GM19395 (cell line): ENCODE data around the gene PRPF6.
"Not testable (repeated sequence)": the region's sequence is repeated elsewhere in the genome, so short reads cannot be mapped to it uniquely, and the experiment has no call there.

ENCODE experiments used
- ATAC-seq: cut with Tn5 transposase; IDR thresholded peaks from one replicate; pipeline ENCODE4 v1.9.1; 2021; ENCODE audit warnings: mild to moderate bottlenecking, moderate library complexity; ENCODE audit not compliant: unreplicated experiment

The PRPF6 gene

GRCh38 chr20:63960654-63961621 is 20.0 kb upstream of the PRPF6 start:
- ATAC-seq: not testable (repeated sequence)

- no peak for ATAC-seq
Measured at GRCh38 chr20:63961664-63962425, 19.1 kb upstream of the PRPF6 start.

- ATAC-seq: no peak
Measured at GRCh38 chr20:63962426-63963347, 18.2 kb upstream of the PRPF6 start.

GRCh38 chr20:63963348-63963741 is 17.6 kb upstream of the PRPF6 start:
- no peak for ATAC-seq

- no peak for ATAC-seq
Measured at GRCh38 chr20:63963784-63964301, 17.1 kb upstream of the PRPF6 start.

- no peak for ATAC-seq
Measured at GRCh38 chr20:63964412-63964811, 16.5 kb upstream of the PRPF6 start.

GRCh38 chr20:63966172-63966943 is 14.6 kb upstream of the PRPF6 start:
- no peak for ATAC-seq

GRCh38 chr20:63966944-63967322 is 14.0 kb upstream of the PRPF6 start:
- ATAC-seq: no peak

GRCh38 chr20:63967330-63968135 is 13.4 kb upstream of the PRPF6 start:
- ATAC-seq: no peak

- no peak for ATAC-seq
Measured at GRCh38 chr20:63968136-63968927, 12.6 kb upstream of the PRPF6 start.

- ATAC-seq: no peak
Measured at GRCh38 chr20:63968928-63969760, 11.8 kb upstream of the PRPF6 start.

- ATAC-seq: no peak
Measured at GRCh38 chr20:63969838-63970713, 10.9 kb upstream of the PRPF6 start, which contains the start of gene ZNF512B. ZNF512B (minus strand) TSS chr20:63969930; CDS start chr20:63967950, 1,980 bp downstream.

GRCh38 chr20:63970714-63971431 is 10.1 kb upstream of the PRPF6 start:
- no peak for ATAC-seq

GRCh38 chr20:63971960-63972311 is 9.0 kb upstream of the PRPF6 start:
- not testable (repeated sequence) for ATAC-seq

- ATAC-seq: no peak
Measured at GRCh38 chr20:63972312-63973159, 8.4 kb upstream of the PRPF6 start.
